HG03460 (cell line): ENCODE results near the gene ZNF33A.
A peak's percentile ranks its signal among the peaks of the same experiment; 100 is the strongest.
"Not testable (repeated sequence)": the region's sequence is repeated elsewhere in the genome, so short reads cannot be mapped to it uniquely, and the experiment has no call there.

Experiments used
- ATAC-seq: cut with Tn5 transposase; IDR thresholded peaks from one replicate; pipeline ENCODE4 v1.9.1; 2021; ENCODE audit not compliant: unreplicated experiment

Gene ZNF33A

DNA sequence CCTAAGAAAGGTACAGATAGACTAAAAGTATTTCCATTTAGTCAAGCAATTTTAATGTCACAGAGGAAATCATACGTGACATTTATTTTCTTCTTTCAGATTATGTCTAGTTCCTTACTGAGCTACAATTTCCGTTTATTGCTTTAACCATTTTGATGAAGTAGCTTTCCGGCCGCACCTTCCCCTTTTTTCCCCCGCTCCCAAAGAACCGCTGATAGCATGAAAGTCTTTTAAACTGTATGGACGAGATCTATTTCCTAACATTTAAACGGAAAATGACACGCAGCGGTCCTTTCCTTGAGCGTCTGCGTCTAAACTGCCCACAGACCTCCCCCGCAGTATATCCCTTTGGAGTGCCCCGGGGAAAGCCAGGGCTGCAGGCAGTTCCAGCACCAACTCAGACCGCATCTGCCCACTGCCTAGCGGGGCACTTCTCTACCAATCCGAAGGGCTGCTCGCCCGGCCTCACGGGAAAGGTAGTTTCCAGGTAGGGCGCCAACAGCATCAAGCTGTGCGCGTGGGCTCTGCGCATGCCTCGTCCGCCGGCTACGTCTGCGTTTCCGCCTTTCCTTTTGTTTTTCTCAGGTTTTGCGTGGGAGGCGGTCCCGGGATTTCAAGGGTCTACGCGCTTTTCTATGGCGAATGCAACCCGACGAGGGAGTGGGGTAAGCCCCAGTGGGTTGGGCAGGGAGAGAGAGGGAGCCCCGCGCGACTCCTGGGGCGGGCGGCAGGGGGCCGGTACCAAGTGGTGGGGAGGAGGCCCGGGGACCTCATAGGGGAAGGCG is at the start of gene ZNF33A:
TSS of gene ZNF33A (plus strand) at position 557 of the 785 bp plus-strand sequence. CDS start 1,667 bp downstream, outside the sequence.
- peak; percentile 91 for ATAC-seq

GRCh38 chr10:37965006-37965405 is 45.5 kb upstream of the ZNF33A start:
- no peak for ATAC-seq

DNA sequence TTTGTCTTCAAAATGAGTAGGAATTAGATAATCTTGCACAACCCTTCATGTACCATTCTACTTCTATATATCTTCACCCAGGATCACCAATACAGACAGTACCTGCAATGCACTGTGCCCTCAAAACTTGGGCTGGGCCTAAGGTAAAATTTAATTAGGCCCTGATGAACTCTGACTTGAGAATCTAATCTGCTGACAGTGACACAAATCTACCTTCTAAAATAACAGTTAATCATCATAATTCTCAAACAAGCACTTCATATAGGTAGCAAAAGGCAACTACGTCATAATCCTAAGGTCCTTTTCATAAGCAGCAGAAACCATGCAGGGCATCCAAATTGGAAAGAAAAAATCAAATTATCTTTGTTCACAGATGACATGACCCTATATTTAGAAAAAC is 38.1 kb upstream of the ZNF33A start:
- no peak for ATAC-seq

DNA sequence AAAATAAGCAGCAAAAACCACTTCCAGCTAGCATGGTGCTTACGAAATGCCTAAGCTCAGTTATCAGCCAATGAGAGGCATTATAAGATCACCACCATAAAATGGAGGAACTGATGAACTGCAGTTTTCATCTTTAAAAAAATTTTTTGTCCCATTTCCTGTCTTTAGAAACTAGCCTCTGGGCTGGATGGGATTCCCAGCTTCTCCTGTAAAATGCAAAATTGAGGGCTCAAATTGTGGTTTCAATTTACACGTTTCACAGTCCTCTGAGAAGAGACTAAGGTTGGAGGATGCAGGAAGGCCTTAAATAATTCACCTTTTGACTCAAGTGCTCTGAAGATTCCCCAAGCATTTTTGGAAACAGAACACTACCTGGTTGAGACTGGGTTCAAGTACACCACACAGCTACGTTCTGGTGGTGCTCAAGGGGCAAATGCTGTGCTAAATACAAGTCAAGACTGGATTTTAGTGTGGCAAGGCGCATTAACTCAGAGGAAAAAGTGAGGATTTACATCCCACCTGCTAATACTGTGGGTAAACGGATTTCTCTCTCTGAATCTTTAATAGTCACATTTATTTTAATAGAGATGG is 35.0 kb upstream of the ZNF33A start:
- ATAC-seq: no peak

- peak; percentile 95 for ATAC-seq
Observed at GRCh38 chr10:37976091-37976879, 34.2 kb upstream of the ZNF33A start, which contains the start of gene ZNF25. Gene ZNF25 (minus strand): TSS chr10:37976647. CDS start chr10:37971722, 4,925 bp downstream.

DNA sequence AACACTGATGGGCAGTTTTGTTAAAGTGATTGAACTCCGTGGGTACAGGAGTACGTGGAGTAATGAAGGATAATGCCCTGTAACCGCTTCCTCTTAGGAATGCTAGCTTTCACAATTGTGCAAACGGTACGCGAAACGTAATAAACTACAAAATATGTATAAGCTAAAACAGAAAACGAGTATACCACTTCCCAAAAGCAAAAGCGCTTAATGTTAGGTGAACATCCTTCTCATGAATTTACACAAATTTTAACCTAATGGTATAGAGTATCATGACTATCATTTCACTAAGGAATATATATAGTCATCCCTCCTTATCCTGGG is 33.6 kb upstream of the ZNF33A start:
- ATAC-seq: peak; percentile 1

DNA sequence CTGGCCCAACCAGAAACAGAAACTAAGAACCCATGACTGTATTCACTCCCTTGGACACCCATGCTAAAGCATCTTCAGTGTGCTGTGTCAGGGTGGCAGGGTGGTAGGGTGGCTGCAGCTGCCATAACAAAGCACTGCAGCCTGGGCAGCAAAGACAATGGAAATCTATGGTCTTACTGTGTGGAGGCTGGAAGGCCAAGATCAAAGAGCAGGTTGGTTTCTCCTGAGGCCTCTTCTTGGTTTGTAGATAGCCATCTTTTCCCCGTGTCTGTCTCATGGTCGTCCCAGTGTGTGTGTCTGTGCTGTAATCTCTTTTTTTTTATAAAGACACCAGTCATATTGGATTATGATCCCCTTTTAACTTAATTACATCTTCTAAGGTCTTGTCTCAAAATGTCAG is 18.8 kb upstream of the ZNF33A start:
- no peak for ATAC-seq

- ATAC-seq: no peak
Observed at GRCh38 chr10:37992083-37992482, 18.4 kb upstream of the ZNF33A start.

GRCh38 chr10:37998920-37999319 is 11.6 kb upstream of the ZNF33A start:
- ATAC-seq: not testable (repeated sequence)

DNA sequence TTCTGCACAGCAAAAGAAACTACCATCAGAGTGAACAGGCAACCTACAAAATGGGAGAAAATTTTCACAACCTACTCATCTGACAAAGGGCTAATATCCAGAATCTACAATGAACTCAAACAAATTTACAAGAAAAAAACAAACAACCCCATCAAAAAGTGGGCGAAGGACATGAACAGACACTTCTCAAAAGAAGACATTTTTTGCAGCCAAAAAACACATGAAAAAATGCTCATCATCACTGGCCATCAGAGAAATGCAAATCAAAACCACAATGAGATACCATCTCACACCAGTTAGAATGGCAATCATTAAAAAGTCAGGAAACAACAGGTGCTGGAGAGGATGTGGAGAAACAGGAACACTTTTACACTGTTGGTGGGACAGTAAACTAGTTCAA is 10.0 kb upstream of the ZNF33A start:
- not testable (repeated sequence) for ATAC-seq

GRCh38 chr10:38003026-38003425 is 7.4 kb upstream of the ZNF33A start:
- ATAC-seq: no peak

DNA sequence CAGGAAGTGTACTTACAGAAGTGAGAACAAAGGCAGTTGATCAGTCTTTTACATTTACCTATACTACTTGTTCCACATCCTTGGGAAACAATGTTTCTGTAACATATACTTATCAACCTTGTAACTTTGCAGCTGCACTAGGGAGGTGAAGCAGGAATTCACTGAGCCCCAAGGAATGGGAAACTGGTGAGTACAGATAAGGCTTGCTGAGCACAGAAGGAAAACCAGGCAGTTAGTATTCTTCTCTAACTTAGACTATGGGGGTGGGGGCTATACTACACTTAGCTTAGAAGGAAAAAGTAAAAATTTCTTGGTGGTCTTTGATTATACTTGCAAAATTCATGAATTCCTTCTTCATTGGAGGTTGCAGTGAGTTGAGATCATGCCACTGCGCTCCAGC is 6.9 kb upstream of the ZNF33A start:
- ATAC-seq: no peak

- ATAC-seq: no peak
Observed at GRCh38 chr10:38007551-38007950, 2.9 kb upstream of the ZNF33A start.

- ATAC-seq: no peak
Observed at GRCh38 chr10:38007991-38008390, 2.5 kb upstream of the ZNF33A start.

DNA sequence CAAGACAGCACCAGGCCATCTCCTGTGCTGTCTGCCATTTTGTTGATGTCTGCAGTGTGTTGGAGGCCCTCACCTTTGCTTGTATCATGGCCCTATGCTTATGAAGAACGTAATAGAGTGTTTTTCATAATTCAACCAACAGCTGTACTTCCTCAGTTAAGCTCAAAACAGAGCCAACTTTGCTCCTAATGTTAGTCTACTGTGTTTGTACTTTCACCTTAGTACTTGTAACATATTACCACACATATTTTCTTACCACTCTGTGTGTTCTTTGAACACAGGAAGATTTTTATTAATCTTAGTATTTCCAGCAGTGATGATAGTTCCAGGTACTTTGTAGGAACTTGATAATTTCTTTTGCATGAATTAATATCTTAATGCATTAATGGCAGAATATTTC is 5.9 kb downstream of the ZNF33A start:
- no peak for ATAC-seq

DNA sequence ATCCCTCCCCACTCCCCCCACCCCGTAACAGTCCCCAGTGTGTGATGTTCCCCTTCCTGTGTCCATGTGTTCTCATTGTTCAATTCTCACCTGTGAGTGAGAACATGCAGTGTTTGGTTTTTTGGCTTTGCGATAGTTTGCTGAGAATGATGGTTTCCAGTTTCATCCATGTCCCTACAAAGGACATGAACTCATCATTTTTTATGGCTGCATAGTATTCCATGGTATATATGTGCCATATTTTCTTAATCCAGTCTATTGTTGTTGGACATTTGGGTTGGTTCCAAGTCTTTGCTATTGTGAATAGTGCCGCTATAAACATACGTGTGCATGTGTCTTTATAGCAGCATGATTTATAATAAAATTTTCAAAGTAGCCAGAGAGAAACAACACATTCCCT is 8.6 kb downstream of the ZNF33A start:
- not testable (repeated sequence) for ATAC-seq

GRCh38 chr10:38025283-38025682 is 14.8 kb downstream of the ZNF33A start:
- peak; percentile 80 for ATAC-seq

DNA sequence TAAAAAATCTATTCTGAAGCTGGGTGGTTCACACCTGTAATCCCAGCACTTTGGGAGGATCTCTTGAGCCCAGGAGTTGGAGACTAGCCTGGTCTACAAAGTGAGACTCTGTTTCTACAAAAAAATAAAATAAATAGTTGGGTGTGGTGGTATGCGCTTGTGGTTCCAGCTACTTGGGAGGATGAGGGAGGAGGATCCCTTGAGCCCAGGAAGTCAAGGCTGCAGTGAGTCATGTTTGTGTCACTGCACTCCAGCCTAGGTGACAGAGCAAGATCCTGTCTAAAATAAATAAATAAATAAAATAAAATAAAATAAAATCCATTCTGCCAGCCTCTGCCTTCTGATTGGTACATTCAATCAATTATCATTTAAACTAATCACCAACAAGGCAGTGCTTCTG is 17.5 kb downstream of the ZNF33A start:
- ATAC-seq: no peak

- no peak for ATAC-seq
Observed at GRCh38 chr10:38032886-38033285, 22.4 kb downstream of the ZNF33A start.

DNA sequence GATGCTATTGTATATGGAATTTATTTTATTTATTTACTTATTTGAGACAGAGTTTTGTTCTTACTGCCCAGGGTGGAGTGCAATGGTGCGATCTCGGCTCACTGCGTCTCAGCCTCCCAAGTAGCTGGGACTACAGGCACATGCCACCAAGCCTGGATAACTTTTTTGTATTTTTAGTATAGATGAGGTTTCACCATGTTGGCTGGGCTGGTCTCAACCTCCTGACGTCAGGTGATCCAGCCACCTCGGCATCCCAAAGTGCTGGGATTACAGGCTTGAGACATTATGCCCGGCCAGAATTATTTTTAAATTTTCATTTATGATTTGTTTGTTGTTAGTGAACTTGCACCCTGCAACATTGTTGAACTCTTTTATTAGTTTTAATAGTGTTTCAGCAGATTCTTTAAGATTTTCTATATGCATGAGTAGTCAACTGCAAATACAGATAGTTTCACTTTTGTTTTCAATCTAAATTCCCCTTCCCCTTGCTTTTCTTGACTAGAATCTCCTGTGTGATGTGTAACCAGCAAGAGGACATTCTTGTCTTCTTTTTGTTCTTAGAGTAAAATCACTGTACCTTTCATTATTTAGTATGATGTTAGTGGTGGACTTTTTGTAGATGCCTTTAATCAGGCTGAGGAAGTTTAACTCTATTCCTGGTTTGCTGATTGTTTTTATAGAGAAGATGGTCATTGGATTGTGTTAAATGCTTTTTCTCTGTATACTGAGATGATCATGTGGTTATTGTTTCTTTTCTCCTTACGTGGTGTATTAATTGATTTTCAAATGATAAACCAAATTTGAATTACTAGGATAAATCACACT is 27.8 kb downstream of the ZNF33A start:
- peak; percentile 90 for ATAC-seq

DNA sequence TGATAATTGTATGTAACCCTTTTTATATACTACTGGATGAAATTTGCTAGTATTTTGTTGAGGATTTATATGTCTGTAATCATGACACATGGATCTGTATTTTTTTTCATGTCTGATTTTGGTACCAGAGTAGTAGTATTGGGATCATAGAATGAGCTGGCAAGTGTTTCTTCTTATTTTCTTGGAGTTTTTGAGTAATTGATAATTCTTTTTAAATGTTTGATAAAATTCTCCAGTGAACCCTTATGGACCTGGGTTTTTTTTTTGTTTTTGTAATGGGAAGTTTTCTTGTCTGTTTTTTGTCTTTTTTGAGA is 28.4 kb downstream of the ZNF33A start:
- ATAC-seq: peak; percentile 8
